Measurements from ENCODE around the gene UBE2R2.
"Not testable (repeated sequence)": the region's sequence is repeated elsewhere in the genome, so short reads cannot be mapped to it uniquely, and the experiment has no call there.

GRCh38 chr9:33847894-33848205 lies 30.9 kb downstream of the UBE2R2 start:
- TF ChIP-seq POLR2A (IDR thresholded peaks at IDR 0.05; ENCODE audit: low read length); GATA1 (IDR thresholded peaks at IDR 0.05; ENCODE audit: low read depth, low read length): not testable (repeated sequence)

All from erythroblast (primary cell).